NCI-H524 treated with DMSO at 0.1 percent for 48 hours (cell line): ENCODE measurements around the gene TTC34.
"Not testable (repeated sequence)": the region's sequence is repeated elsewhere in the genome, so short reads cannot be mapped to it uniquely, and the experiment has no call there.

Experiments used
- DNase-seq: peaks from one replicate; lab custom pipeline; 2025; lab: John Stamatoyannopoulos, UW

The TTC34 gene

DNA sequence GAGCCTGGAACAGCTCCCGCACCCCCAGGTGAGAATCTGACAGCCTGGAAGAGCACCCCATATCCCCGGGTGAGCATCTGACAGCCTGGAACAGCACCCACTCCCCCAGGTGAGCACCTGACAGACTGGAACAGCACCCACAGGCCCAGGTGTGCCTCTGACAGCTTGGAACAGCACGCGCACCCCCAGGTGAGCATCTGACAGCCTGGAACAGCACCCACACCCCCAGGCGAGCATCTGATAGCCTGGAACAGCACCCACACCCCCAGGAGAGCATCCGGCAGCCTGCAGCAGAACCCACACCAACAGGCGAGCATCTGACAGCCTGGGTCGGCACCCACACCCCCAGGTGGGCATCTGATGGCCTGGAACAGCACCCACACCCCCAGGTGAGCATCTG, 141.7 kb downstream of the TTC34 start:
- DNase-seq, result not testable (repeated sequence)

DNA sequence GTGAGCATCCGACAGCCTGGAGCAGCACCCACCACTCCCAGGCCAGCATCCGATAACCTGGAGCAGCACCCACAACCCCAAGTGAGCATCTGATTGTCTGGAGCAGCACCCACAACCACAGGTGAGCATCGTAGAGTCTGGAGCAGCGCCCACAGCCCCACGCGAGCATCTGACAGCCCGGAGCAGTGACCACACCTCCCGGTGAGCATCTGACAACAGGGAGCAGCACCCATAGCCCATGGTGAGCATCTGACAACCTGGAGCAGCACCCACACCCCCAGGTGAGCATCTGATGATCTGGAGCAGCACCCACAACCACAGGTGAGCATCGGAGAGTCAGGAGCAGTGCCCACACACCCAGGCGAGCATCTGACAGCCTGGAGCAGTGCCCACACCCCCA, 143.6 kb downstream of the TTC34 start:
- not testable (repeated sequence) for DNase-seq

DNA sequence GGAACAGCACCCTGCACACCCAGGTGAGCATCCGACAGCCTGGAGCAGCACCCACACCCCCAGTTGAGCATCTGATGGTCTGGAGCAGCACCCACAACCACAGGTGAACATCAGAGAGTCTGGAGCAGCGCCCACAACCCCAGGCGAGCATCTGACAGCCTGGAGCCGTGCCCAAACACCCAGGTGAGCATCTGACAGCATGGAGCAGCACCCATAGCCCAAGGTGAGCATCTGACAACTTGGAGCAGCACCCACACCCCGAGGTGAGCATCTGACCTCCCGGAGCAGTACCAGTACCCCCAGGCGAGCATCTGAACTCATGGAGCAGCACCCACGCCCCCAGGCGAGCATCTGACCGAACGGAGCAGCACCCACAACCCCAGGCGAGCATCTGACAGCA, 144.4 kb downstream of the TTC34 start:
- not testable (repeated sequence) for DNase-seq

DNA sequence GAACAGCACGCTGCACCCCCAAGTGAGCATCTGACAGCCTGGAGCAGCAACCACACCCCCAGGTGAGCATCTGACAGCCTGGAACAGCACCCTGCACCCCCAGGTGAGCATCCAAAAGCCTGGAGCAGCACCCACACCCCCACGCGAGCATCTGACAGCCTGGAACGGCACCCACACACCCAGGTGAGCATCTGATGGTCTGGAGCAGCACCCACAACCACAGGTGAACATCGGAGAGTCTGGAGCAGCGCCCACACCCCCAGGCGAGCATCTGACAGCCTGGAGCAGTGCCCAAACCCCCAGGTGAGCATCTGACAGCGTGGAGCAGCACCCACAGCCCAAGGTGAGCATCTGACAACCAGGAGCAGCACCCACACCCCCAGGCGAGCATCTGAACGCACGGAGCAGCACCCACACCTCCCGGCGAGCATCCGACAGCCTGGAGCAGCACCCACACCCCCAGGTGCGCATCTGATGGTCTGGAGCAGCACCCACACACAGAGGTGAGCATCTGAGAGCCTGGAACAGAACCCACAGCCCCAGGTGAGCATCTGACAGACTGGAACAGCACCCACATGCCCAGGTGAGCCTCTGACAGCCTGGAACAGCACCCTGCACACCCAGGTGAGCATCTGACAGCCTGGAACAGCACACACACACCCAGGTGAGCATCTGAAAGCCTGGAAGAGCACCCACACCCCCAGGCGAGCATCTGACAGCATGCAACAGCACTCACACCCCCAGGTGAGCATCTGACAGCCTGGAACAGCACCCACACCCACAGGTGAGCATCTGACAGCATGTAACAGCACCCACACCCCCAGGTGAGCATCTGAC, 145.7 kb downstream of the TTC34 start:
- DNase-seq, result not testable (repeated sequence)

GRCh38 chr1:2654443-2654948, 147.0 kb downstream of the TTC34 start:
- not testable (repeated sequence) for DNase-seq

DNA sequence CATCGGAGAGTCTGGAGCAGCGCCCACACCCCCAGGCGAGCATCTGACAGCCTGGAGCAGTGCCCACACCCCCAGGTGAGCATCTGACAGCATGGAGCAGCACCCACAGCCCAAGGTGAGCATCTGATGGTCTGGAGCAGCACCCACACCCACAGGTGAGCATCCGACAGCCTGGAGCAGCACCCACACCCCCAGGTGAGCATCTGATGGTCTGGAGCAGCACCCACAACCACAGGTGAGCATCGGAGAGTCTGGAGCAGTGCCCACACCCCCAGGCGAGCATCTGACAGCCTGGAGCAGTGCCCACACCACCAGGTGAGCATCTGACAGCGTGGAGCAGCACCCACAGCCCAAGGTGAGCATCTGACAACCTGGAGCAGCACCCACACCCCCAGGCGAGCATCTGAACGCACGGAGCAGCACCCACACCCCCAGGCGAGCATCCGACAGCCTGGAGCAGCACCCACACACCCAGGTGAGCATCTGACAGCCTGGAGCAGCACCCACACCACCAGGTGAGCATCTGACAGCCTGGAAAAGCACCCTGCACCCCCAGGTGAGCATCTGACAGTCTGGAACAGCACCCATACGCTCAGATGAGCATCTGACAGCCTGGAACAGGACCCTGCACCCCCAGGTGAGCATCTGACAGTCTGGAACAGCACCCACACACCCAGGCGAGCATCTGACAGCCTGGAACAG, 147.6 kb downstream of the TTC34 start:
- DNase-seq, result not testable (repeated sequence)

- not testable (repeated sequence) for DNase-seq
Observed at GRCh38 chr1:2652926-2653571, 148.4 kb downstream of the TTC34 start.

DNA sequence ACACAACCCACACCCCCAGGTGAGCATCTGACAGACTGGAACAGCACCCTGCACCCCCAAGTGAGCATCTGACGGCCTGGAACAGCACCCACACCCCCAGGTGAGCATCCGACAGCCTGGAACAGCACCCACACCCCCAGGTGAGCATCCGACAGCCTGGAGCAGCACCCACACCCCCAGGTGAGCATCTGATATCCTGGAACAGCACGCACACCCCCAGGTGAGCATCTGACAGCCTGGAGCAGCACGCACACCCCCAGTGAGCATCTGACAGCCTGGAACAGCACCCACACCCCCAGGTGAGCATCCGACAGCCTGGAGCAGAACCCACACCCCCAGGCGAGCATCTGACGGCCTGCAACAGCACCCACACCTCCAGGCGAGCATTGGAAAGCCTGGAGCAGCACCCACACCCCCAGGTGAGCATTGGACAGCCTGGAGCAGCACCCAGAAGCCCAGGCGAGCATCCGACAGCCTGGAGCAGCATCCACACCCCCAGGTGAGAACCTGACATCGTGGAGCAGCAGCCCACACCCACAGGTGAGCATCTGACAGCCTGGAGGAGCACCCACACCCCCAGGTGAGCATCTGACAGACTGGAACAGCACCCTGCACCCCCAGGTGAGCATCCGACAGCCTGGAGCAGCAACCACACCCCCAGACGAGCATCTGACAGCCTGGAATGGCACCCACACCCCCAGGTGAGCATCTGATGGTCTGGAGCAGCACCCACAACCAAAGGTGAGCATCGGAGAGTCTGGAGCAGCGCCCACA, 149.2 kb downstream of the TTC34 start:
- not testable (repeated sequence) for DNase-seq

DNA sequence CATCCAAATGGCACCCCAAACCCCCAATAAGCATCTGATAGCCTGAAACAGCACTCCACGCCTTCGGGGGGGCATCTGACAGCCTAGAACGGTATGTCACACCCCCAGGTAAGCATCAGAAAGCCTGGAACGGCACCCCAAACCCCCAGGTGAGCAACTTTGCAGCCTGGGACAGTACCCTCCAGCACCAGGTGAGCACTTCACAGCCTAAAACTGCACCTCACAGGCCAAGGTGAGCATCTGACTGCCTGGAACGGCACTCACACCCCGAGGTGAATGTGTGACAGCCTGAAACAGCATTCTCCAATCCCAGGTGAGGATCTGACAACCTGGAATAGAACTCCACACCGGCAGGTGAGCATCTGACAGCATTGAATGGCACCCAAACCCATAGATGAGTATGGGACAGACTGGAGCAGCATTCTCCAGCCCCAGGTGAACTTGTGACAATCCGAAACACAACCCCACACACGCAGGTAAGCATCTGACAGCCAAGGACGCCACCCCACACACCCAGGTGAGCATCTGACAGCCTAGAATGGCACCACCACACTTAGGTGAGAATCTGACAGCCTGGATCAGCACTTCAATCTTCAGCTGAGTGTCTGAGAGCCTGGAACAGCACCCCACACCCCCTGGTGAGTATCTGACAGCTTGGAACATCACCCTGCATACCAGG, 150.4 kb downstream of the TTC34 start:
- DNase-seq, result no peak

- DNase-seq, result no peak
Observed at GRCh38 chr1:2646837-2647236, 154.7 kb downstream of the TTC34 start.

GRCh38 chr1:2645776-2646175, 155.7 kb downstream of the TTC34 start:
- DNase-seq, result no peak

DNA sequence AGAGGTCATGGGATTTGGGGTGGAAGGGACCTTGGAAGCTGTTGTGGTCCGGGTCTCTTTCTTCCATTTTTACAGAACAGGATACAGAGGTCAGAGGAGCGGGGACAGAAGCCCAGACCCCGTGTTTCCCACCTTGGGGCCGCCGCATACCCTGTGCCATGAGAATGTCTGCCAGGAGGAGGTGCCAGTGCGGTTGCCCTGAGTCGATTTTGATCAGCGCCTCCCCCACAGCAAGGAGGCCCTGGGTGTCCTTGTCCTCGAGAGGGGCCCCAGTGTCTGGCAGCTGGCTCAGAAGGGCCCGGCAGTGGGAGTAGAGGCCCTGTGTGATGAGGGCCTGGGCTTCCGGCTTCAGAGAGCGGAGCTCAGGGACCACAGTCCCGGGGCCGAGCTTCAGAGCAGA, 156.3 kb downstream of the TTC34 start:
- DNase-seq, result no peak

- DNase-seq, result no peak
Observed at GRCh38 chr1:2644591-2645101, 156.8 kb downstream of the TTC34 start.

DNA sequence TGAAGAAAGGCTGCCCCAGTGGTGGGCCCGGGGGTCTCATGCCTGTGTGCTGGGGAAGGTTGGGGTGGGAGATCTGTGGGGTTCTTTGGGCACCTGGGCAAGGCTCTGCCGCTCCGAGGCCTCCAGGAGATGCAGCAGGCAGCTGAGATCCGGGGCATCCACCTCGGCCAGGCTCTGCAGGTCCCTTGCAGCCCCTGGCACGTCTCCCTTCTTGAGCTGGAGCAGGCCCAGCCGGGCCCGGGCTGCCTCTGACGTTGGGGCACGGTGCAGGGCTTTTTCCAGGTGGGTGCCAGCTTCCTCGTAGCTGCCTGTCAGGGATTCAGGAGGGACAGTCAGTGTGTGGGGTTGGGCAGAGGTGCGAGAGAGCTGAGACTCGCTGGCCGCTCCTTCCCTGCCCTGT, 157.3 kb downstream of the TTC34 start:
- no peak for DNase-seq

DNA sequence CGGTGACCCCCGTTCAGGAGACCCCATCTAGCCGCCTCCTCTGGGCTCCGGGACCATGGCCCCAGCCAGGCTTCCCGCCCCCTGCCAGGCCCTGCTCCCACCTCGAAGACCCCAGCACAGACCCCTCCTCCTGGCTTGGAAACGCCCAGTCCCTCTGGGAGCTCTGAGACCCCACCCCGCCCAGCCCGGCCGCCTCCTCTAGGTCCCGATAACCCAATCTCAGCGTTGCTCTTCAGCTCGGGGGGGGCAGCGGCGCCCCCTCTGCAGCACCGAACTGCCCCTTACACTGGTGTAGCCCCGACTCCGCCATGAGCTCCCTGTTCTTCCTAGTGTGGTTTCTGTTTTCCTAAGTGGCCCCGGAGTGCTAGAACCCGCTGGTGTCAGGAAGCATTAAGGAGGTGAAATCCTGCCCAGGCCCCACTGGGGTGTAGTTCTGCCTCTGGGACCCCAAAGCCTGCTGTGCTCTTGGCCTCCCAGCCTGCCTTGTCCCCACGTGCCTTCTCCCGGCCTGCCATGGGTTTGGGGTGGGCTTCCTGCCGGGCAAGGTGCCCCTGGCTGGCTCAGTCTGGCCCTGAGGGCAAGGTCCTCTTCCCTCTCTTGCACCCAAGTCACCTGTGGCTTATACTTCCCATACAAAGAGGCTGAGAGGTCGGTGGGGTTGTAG, 157.9 kb downstream of the TTC34 start:
- DNase-seq, result no peak

DNA sequence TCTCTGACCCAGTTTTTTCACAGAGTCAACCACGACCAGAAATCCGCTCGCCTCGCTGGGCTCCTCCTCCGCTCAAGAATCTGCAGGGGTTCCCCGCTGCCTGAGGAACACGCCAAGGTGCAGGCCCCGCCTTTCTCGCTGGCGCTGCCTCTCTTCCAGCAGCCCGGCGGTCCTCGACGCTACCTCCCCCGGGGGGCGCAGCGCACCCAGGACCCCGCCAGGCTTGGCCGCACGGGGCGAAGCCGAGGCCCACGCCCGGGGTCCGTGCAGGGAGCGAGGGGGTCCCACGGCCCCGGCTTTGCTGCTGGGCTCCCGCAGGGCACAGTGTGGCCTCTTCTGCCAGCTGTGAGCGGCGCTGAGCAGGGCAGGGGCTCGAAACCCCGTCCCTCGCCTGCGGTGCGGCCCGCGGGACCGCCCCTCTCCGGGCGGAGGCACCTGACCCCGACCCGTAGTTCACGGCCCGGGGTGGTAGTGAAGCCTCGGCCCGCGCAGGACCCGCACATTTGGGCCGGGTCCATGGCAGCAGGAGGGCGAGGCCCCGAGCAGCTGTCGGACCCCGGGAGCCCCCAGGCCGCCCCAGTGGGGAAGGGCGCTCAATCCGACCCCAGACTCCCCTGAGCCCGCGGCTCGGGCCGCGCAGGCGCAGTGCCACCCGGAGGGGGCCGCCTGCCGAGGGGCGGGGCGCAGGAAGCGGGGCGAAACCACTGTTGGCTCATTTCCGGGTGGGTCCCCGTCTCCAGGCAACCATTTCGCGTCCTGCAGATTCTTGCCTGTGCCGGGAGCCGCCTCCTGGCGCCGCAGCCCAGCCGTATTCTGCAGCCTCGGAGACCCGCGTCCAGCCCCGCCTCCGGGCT, 158.7 kb downstream of the TTC34 start:
- DNase-seq, result peak; percentile 37

DNA sequence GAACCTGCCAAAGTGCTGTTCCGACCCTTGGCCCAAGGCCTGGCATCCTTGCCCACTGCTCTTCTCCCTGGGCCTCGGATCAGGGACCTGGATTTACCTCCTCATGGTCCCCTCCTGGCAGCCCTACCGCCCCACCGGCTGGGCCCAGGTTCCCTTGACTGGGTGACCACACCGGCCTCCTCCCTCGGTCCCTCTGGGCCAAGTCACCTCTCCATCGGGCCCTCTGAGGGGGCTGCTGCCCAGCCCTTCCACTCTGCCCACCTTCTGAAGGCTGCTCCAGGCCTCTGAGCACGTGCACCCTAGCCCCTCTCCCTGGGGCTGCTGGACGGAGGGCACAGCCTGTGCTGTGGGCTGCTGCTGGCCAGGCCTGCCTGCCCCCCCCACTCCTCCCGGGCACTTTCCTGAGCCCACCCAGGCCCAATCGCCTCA, 159.3 kb downstream of the TTC34 start:
- no peak for DNase-seq

DNA sequence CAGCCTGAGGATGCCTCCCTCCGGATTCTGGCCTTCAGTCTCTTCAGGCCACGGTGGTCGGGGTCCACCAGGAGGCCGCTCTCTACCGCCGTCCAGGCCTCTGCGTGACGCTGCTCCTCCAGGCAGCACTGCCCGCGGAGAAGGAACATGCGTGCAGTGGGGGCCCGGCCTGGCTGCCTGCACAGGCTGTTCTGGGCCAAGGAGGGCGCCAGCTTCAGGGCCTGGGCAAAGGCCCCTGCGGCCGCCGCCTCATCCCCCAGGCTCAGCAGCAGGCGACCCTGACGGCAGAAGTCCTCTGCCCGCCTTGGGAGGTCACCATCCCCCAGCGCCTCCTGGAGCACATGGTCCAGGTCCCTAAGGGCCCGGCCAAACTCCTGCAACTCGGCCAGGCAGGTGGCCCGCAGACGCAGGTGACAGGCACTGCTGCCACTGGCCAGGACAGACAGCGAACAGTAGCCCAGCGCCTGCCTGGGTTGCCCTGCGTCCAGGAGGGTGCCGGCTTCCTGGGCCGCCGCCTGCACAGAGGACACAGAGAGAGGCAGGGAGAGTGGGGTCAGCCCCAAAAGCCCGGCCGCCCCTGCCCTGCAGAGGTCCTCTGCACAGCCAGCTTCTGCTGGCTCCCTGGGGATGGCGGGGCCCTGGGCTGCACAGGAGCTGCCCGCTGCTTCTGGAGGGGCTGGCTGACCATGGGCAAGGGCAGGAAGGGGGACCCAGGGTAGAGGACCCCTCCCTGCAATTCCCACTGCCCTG, 159.9 kb downstream of the TTC34 start:
- DNase-seq, result no peak

- DNase-seq, result no peak
Observed at GRCh38 chr1:2640626-2641025, 160.9 kb downstream of the TTC34 start.
